IMR-90 (cell line): ENCODE measurements around the gene CYFIP2. TPM values are rescaled to one million over a fixed set of nuclear protein-coding genes. Genes with fewer than 3 reads are reported as not detected.

Source experiments
- ATAC-seq: fragments of 200-7000 bp; cut with Tn5 transposase; 2 replicates; pipeline ENCODE4 v1.9.1; 2020; ENCODE audit warnings: low read depth, mild to moderate bottlenecking, moderate library complexity
- BruUV-seq: library from RNA; stranded (reverse); fragments of 400-500 nt; replicated peaks from 2 replicates; lab custom pipeline; 2021; lab: Mats Ljungman, UMichigan
- CTCF ChIA-PET: fragments of 300-600 bp; formaldehyde crosslinking; extraction: SDS; loops from one replicate; lab custom pipeline; 2021; ENCODE audit warnings: antibody characterized with exemption; lab: Yijun Ruan, JAX
- POLR2A ChIA-PET: fragments of 300-600 bp; sonication (Branson Sonifier 250); formaldehyde crosslinking; loops from one replicate; lab custom pipeline; 2022; ENCODE audit warnings: antibody characterized with exemption; ENCODE audit not compliant: unreplicated experiment; lab: Charles Lee
- DNase-seq: peaks from one replicate; pipeline ENCODE4 v3.0.0; 2013
- H2AFZ ChIP-seq: replicated peaks from 2 replicates; pipeline ENCODE3; 2013; ENCODE audit warnings: low read length, mild to moderate bottlenecking; ENCODE audit not compliant: poor library complexity
- H2AK5ac ChIP-seq: 2 replicates; pipeline ENCODE4 v1.6.1; 2013; ENCODE audit warnings: low read depth, low read length, inconsistent platforms
- H2AK9ac ChIP-seq: replicated peaks from 2 replicates; pipeline ENCODE3; 2013; ENCODE audit warnings: mild to moderate bottlenecking, low read depth, low read length, moderate library complexity; ENCODE audit not compliant: poor library complexity
- H2BK120ac ChIP-seq: 2 replicates; pipeline ENCODE4 v1.6.1; 2013; ENCODE audit warnings: low read depth, low read length, inconsistent platforms
- H2BK15ac ChIP-seq: 3 replicates; pipeline ENCODE4 v1.6.1; 2013; ENCODE audit warnings: low read depth, low read length, inconsistent platforms
- H2BK20ac ChIP-seq: 2 replicates; pipeline ENCODE4 v1.6.1; 2013; ENCODE audit warnings: low read depth, mild to moderate bottlenecking, inconsistent platforms, low read length, moderate library complexity
- H2BK5ac ChIP-seq: 2 replicates; pipeline ENCODE4 v1.6.1; 2013; ENCODE audit warnings: mild to moderate bottlenecking, low read depth, low read length, inconsistent platforms; ENCODE audit not compliant: poor library complexity, severe bottlenecking
- H3K14ac ChIP-seq: replicated peaks from 2 replicates; pipeline ENCODE4 v1.6.1; 2013; ENCODE audit warnings: low read depth, low read length, inconsistent platforms
- H3K18ac ChIP-seq: 2 replicates; pipeline ENCODE4 v1.6.1; 2013; ENCODE audit warnings: low read depth, low read length, control low read depth
- H3K23ac ChIP-seq: 2 replicates; pipeline ENCODE4 v1.6.1; 2013; ENCODE audit warnings: low read depth, low read length, inconsistent platforms
- H3K27ac ChIP-seq: 2 replicates; pipeline ENCODE4 v1.5.1; 2013; ENCODE audit warnings: mild to moderate bottlenecking, control low read depth, low read length; ENCODE audit not compliant: insufficient read depth
- H3K27me3 ChIP-seq: 2 replicates; pipeline ENCODE4 v1.6.1; 2013; ENCODE audit warnings: low read length; ENCODE audit not compliant: control insufficient read depth, insufficient read depth
- H3K36me3 ChIP-seq: 2 replicates; pipeline ENCODE4 v1.6.1; 2013; ENCODE audit warnings: low read length, mixed read lengths; ENCODE audit not compliant: control insufficient read depth, insufficient read depth
- H3K4ac ChIP-seq: 2 replicates; pipeline ENCODE4 v1.6.1; 2013; ENCODE audit warnings: low read depth, low read length, inconsistent platforms
- H3K4me1 ChIP-seq: 2 replicates; pipeline ENCODE4 v1.6.1; 2013; ENCODE audit warnings: low read length, mixed read lengths; ENCODE audit not compliant: control insufficient read depth, insufficient read depth
- H3K4me2 ChIP-seq: 2 replicates; pipeline ENCODE4 v1.6.1; 2013; ENCODE audit warnings: low read depth, mild to moderate bottlenecking, control low read depth, low read length, moderate library complexity
- H3K4me3 ChIP-seq: 2 replicates; pipeline ENCODE4 v1.5.1; 2013; ENCODE audit warnings: low read depth, mild to moderate bottlenecking, control low read depth, low read length, moderate library complexity; ENCODE audit not compliant: insufficient read depth
- H3K56ac ChIP-seq: 2 replicates; pipeline ENCODE4 v1.6.1; 2013; ENCODE audit warnings: low read length, inconsistent platforms; ENCODE audit not compliant: insufficient read depth; ENCODE audit errors: extremely low read depth
- H3K79me1 ChIP-seq, 2 experiments: 2 replicates each; pipeline ENCODE4 v1.6.1; 2013; ENCODE audit warnings: low read length in 2 of 2, inconsistent platforms in 1 of 2, low read depth in 1 of 2
- H3K9ac ChIP-seq: 2 replicates; pipeline ENCODE4 v1.6.1; 2013; ENCODE audit warnings: low read depth, low read length, control low read depth
- H3K9me1 ChIP-seq: 2 replicates; pipeline ENCODE4 v1.6.1; 2013; ENCODE audit warnings: low read length, inconsistent platforms; ENCODE audit not compliant: insufficient read depth
- H3K9me3 ChIP-seq: 2 replicates; pipeline ENCODE4 v1.6.1; 2013; ENCODE audit warnings: low read length; ENCODE audit not compliant: control insufficient read depth, insufficient read depth
- H4K20me1 ChIP-seq: 2 replicates; pipeline ENCODE4 v1.6.1; 2013; ENCODE audit warnings: low read length, inconsistent platforms; ENCODE audit not compliant: insufficient read depth
- H4K5ac ChIP-seq: 2 replicates; pipeline ENCODE4 v1.6.1; 2013; ENCODE audit warnings: mild to moderate bottlenecking, low read depth, low read length, control low read depth
- H4K8ac ChIP-seq, 2 experiments: 2 replicates each; pipeline ENCODE4 v1.6.1; 2013; ENCODE audit warnings: low read depth in 2 of 2, low read length in 2 of 2, control low read depth in 1 of 2, inconsistent platforms in 1 of 2
- H4K91ac ChIP-seq: 2 replicates; pipeline ENCODE4 v1.6.1; 2013; ENCODE audit warnings: low read depth, low read length, inconsistent platforms; ENCODE audit not compliant: insufficient read depth
- CHD1 ChIP-seq: IDR thresholded peaks from 2 replicates; pipeline ENCODE4 v1.6.1; 2012; ENCODE audit warnings: low read depth, low read length, improper control_type of control experiment
- CTCF ChIP-seq: conservative IDR thresholded peaks from 2 replicates; pipeline ENCODE4 v1.5.1; 2012; ENCODE audit warnings: mild to moderate bottlenecking, low read depth, low read length, improper control_type of control experiment
- ELK1 ChIP-seq: fragments of 150-350 bp; IDR thresholded peaks from 2 replicates; pipeline ENCODE4 v1.6.1; 2016; ENCODE audit warnings: low read depth, mild to moderate bottlenecking, low read length, moderate library complexity, borderline replicate concordance
- MAZ ChIP-seq: IDR thresholded peaks from 2 replicates; pipeline ENCODE4 v1.6.1; 2012; ENCODE audit warnings: low read depth, mild to moderate bottlenecking, low read length, improper control_type of control experiment, moderate library complexity, borderline replicate concordance
- POLR2A ChIP-seq: IDR thresholded peaks from 2 replicates; pipeline ENCODE4 v1.6.1; 2012; ENCODE audit warnings: mild to moderate bottlenecking, low read depth, low read length
- RAD21 ChIP-seq: IDR thresholded peaks from 2 replicates; pipeline ENCODE4 v1.6.1; 2012; ENCODE audit warnings: low read length, improper control_type of control experiment
- SMC3 ChIP-seq: fragments of 150-350 bp; IDR thresholded peaks from 2 replicates; pipeline ENCODE4 v1.6.1; 2016; ENCODE audit warnings: low read depth, mild to moderate bottlenecking, antibody characterized with exemption, low read length, moderate library complexity
- USF2 ChIP-seq: fragments of 150-350 bp; IDR thresholded peaks from 2 replicates; pipeline ENCODE4 v1.6.1; 2017; ENCODE audit warnings: mild to moderate bottlenecking, antibody characterized with exemption, low read length, low read depth
- WGBS, 2 experiments: methylation state at CpG; one replicate each; pipeline versions ENCODE4 v1.1.5 to v1.1.7; 2013; ENCODE audit warnings: missing lambda C conversion rate in 2 of 2; ENCODE audit not compliant: insufficient read length in 1 of 2; ENCODE audit errors: extremely low coverage in 2 of 2; 5-methylcytosine and 5-hydroxymethylcytosine counted together
- dilution Hi-C: fragments of 300-500 bp; cut with HindIII; formaldehyde crosslinking; loops from one replicate; pipeline ENCODE4 v1.14.3; 2018; ENCODE audit warnings: low sequenced_read_pairs; ENCODE audit not compliant: unreplicated experiment
- in situ Hi-C: fragments of 300-500 bp; cut with MboI; formaldehyde crosslinking; loops from 3 replicates; pipeline ENCODE4 v1.14.3; 2019; ENCODE audit warnings: low sequenced_read_pairs, inconsistent platforms, mixed read lengths
- intact Hi-C: fragments of 100-400 bp; cut with micrococcal nuclease; formaldehyde crosslinking; loops from 2 replicates; pipeline ENCODE4 v1.10.0; 2022
- polyA plus RNA-seq, 3 experiments: library from polyadenylated mRNA; depleted of rRNA; stranded (reverse); fragments of >200 nt; gene quantifications; 2 replicates each; pipeline ENCODE4 v1.2.3, GENCODE V29; 2012; ENCODE audit warnings: low replicate concordance in 1 of 3
- total RNA-seq: library from RNA; depleted of rRNA; stranded (reverse); fragments of >200 nt; gene quantifications from 2 replicates; pipeline ENCODE4 v1.2.3, GENCODE V29; 2012

The CYFIP2 gene
- total and polyA plus RNA-seq, 2 of the 4 experiments (the other 2 are of a cell fraction), result 6.8 to 13.4 TPM

GRCh38 chr5:157284458-157285212 is 18.7 kb downstream of the CYFIP2 start:
- Histone ChIP-seq H4K8ac (no peak overlapping the region), H2BK15ac (no peak overlapping the region), H4K20me1 (no peaks in the 10 kb centered on the region), H4K5ac (no peak overlapping the region), H3K27me3 (peaks cover 1% of the 10 kb centered on the region), H2BK5ac (no peak overlapping the region), H3K4me3 (no peak overlapping the region), H3K56ac (no peak overlapping the region), H4K91ac (no peak overlapping the region), H3K14ac (no peak overlapping the region), H3K4me1 (no peaks in the 10 kb centered on the region), H2BK20ac (no peak overlapping the region), H3K4me2 (no peak overlapping the region), H3K4ac (no peak overlapping the region), H3K9ac (no peak overlapping the region), H3K27ac (no peak overlapping the region), H3K9me1 (0 out of 2 replicates have a peak, but pooled peaks cover 3% of the 10 kb centered on the region), H2BK120ac (no peak overlapping the region), H2AK5ac (no peak overlapping the region), H3K23ac (no peak overlapping the region), H2AK9ac (no peak overlapping the region), H3K79me1 (no peaks in the 10 kb centered on the region), H3K9me3 (no peaks in the 10 kb centered on the region), H3K36me3 (peaks cover 2% of the 10 kb centered on the region), H2AFZ (no peak overlapping the region), H3K18ac (no peak overlapping the region)
- ChIA-PET POLR2A (no interaction called here), CTCF (no interaction called here)
- TF ChIP-seq USF2 (no peak), CHD1 (no peak), MAZ (no peak), CTCF (no peak), POLR2A (no peak), ELK1 (no peak), RAD21 (no peak), SMC3 (no peak)
- BruUV-seq, result no TSS peak
- intact Hi-C loops, result no loop called here
- WGBS, 2 experiments, result no CpG with 5 or more reads among the region's 6 CpGs
- in situ Hi-C loops, result no loop called here
- DNase-seq (no peak), ATAC-seq (no peak)
- dilution Hi-C loops, result no loop called here
